PC-3 (cell line): ENCODE results near the gene UBA6. TPM values are rescaled to one million over a fixed set of nuclear protein-coding genes. Genes with fewer than 3 reads are reported as not detected.
A peak's percentile ranks its signal among the peaks of the same experiment; 100 is the strongest.

Source experiments
- ATAC-seq: fragments of 200-7000 bp; cut with Tn5 transposase; 2 replicates; pipeline ENCODE4 v1.9.1; 2020; ENCODE audit warnings: mild to moderate bottlenecking, moderate library complexity
- BruUV-seq: library from RNA; stranded (reverse); fragments of 400-500 nt; replicated peaks from 2 replicates; lab custom pipeline; 2021; lab: Mats Ljungman, UMichigan
- CTCF ChIA-PET: fragments of 300-600 bp; sonication (Branson Sonifier 250); formaldehyde crosslinking; loops from one replicate; lab custom pipeline; 2022; ENCODE audit warnings: antibody characterized with exemption; lab: Charles Lee
- POLR2A ChIA-PET: fragments of 300-600 bp; sonication (Branson Sonifier 250); formaldehyde crosslinking; loops from one replicate; lab custom pipeline; 2022; ENCODE audit warnings: antibody characterized with exemption; ENCODE audit not compliant: unreplicated experiment; lab: Charles Lee
- DNase-seq: peaks from one replicate; pipeline ENCODE4 v3.0.0-alpha.2; 2015
- H2AFZ ChIP-seq: fragments of 300-600 bp; sonication (generic); 2 replicates; pipeline ENCODE4 v1.6.0; 2016; ENCODE audit warnings: antibody characterized with exemption, low read length
- H3F3A ChIP-seq: fragments of 300-600 bp; sonication (generic); one replicate; pipeline ENCODE4 v1.6.0; 2017; ENCODE audit warnings: antibody characterized with exemption, low read length, control low read depth, mild to moderate bottlenecking; ENCODE audit not compliant: unreplicated experiment
- H3K27ac ChIP-seq: fragments of 300-600 bp; sonication (generic); 2 replicates; pipeline ENCODE4 v1.5.1; 2016; ENCODE audit warnings: mild to moderate bottlenecking, low read length
- H3K27me3 ChIP-seq: fragments of 300-600 bp; sonication (generic); 2 replicates; pipeline ENCODE4 v1.6.1; 2016; ENCODE audit warnings: low read length, mixed read lengths
- H3K36me3 ChIP-seq: fragments of 300-600 bp; sonication (generic); 2 replicates; pipeline ENCODE4 v1.6.1; 2016; ENCODE audit warnings: low read depth, mixed run types, low read length, mixed read lengths
- H3K4me1 ChIP-seq: fragments of 300-600 bp; sonication (generic); 2 replicates; pipeline ENCODE4 v1.5.1; 2016; ENCODE audit warnings: low read length; ENCODE audit not compliant: insufficient read depth
- H3K4me2 ChIP-seq: fragments of 300-600 bp; sonication (generic); 2 replicates; pipeline ENCODE4 v1.6.0; 2016; ENCODE audit warnings: low read length
- H3K4me3 ChIP-seq: fragments of 300-600 bp; sonication (generic); 2 replicates; pipeline ENCODE4 v1.5.1; 2016; ENCODE audit warnings: mild to moderate bottlenecking, low read length, mixed read lengths
- H3K79me2 ChIP-seq: fragments of 300-600 bp; sonication (generic); 2 replicates; pipeline ENCODE4 v1.6.1; 2017; ENCODE audit warnings: low read length, mixed read lengths
- H3K9ac ChIP-seq: fragments of 300-600 bp; sonication (generic); 2 replicates; pipeline ENCODE4 v1.6.0; 2016; ENCODE audit warnings: mild to moderate bottlenecking, low read length
- H3K9me2 ChIP-seq: fragments of 300-600 bp; sonication (generic); replicated peaks from 2 replicates; pipeline ENCODE4 v1.6.1; 2016; ENCODE audit warnings: mixed run types, low read length, mixed read lengths
- H3K9me3 ChIP-seq: fragments of 300-600 bp; sonication (generic); 2 replicates; pipeline ENCODE4 v1.6.1; 2016; ENCODE audit warnings: low read length, mixed read lengths
- H4K20me1 ChIP-seq: fragments of 300-600 bp; sonication (generic); 2 replicates; pipeline ENCODE4 v1.6.1; 2016; ENCODE audit warnings: low read length, mixed read lengths
- EZH2 ChIP-seq: fragments of 300-600 bp; sonication (generic); IDR thresholded peaks from one replicate; pipeline ENCODE4 v1.6.1; 2017; ENCODE audit warnings: antibody characterized with exemption, mild to moderate bottlenecking, low read length; ENCODE audit not compliant: unreplicated experiment
- EZH2phosphoT487 ChIP-seq: fragments of 300-600 bp; sonication (generic); IDR thresholded peaks from 2 replicates; pipeline ENCODE4 v1.6.1; 2018; ENCODE audit warnings: mild to moderate bottlenecking, antibody characterized with exemption, low read length, borderline replicate concordance
- intact Hi-C: fragments of 100-400 bp; cut with micrococcal nuclease; formaldehyde crosslinking; loops from 2 replicates; pipeline ENCODE4 v1.9.0; 2023
- total RNA-seq: library from RNA; depleted of rRNA; stranded (reverse); fragments of >200 nt; gene quantifications from 2 replicates; pipeline ENCODE4 v1.2.3, GENCODE V29; 2014
- TF ChIP-seq, protein P1 (sequence below): fragments of 300-600 bp; sonication (generic); conservative IDR thresholded peaks from 2 replicates; pipeline ENCODE4 v1.5.1; 2017; ENCODE audit warnings: antibody characterized with exemption, low read depth, mild to moderate bottlenecking, low read length

The UBA6 gene
- total RNA-seq, 1 experiment from 2014 or later, result 94.6 TPM

DNA sequence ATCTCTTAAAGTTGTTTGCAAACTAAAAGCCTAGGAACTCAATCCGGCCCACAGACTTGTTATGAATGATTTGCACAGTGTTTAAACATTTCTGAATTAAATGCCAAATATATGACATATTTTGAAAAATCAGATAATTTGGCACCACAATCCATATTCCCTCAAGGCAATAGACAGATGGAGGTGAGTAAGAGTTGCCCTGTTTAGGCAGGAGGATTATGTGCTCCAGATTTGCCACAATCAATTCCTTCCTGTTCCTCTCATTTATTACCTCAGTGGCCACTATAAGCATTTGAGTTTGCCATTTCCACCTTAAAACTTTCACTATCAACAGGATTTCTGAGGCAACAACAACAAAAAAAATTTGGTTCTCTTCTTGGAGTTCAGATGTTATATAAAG is 18.7 kb downstream of the UBA6 start:
- POLR2A ChIA-PET, result no interaction called here
- no peak for ATAC-seq
- H3K4me3 ChIP-seq, result no peak overlapping the region

DNA sequence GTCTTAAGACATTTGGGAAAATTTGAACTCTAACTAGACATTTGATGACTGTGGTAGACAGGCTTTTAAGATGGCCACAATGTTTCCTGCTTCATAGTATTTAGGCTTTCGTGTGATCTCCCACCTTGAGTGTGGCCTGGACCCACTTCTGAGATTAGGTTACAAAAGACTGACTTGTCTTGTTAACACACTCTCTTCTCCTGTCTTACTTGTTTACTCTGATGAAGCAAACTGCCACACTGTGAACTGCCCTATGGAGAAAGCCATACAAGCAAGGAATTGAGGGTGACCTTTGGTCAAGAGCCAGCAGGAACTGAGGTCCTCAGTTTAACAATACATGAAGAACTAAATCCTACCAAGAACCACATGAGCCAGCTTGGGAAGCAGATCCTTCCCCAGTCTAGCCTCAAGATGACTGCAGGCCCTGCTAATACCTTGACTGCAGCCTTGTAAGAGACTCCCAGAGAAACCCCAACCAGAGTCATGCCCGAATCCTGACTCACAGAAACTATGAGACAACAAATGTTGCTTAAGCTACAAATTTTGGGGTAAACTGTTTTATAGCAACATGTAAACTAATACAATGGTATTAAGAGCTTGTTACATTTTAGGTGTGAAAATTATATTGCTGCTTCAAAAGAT is 20.3 kb downstream of the UBA6 start:
- H3K4me2 ChIP-seq, result no peak overlapping the region
- no peaks in the 10 kb centered on the region for H3K9me3 ChIP-seq
- no TSS peak for BruUV-seq
- no peaks in the 10 kb centered on the region for H3K27me3 ChIP-seq
- CTCF ChIA-PET, result interaction anchor here (0.6 kb wide), 1 partner anchor 20 kb away, joined by 3 read pairs; no protein-coding TSS in a partner anchor
- no peaks in the 10 kb centered on the region; the same call in 1 of the 2 replicates for H4K20me1 ChIP-seq
- no peaks in the 10 kb centered on the region for H3K9me2 ChIP-seq
- no peak overlapping the region for H3K9ac ChIP-seq
- POLR2A ChIA-PET, result no interaction called here
- H2AFZ ChIP-seq, result no peak overlapping the region
- no peak overlapping the region for H3K4me3 ChIP-seq
- peak; percentile 25 for DNase-seq
- no peak for TF ChIP-seq EZH2phosphoT487
- TF ChIP-seq EZH2, result no peak
- TF ChIP-seq, protein P1, sequence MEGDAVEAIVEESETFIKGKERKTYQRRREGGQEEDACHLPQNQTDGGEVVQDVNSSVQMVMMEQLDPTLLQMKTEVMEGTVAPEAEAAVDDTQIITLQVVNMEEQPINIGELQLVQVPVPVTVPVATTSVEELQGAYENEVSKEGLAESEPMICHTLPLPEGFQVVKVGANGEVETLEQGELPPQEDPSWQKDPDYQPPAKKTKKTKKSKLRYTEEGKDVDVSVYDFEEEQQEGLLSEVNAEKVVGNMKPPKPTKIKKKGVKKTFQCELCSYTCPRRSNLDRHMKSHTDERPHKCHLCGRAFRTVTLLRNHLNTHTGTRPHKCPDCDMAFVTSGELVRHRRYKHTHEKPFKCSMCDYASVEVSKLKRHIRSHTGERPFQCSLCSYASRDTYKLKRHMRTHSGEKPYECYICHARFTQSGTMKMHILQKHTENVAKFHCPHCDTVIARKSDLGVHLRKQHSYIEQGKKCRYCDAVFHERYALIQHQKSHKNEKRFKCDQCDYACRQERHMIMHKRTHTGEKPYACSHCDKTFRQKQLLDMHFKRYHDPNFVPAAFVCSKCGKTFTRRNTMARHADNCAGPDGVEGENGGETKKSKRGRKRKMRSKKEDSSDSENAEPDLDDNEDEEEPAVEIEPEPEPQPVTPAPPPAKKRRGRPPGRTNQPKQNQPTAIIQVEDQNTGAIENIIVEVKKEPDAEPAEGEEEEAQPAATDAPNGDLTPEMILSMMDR, result no peak
- ATAC-seq, result no peak
- intact Hi-C loops, result no loop called here
- H3K4me1 ChIP-seq, result peaks cover 8% of the 10 kb centered on the region; the same call in 1 of the 2 replicates
- H3F3A ChIP-seq, result no peaks in the 10 kb centered on the region
- peaks cover 25% of the 10 kb centered on the region for H3K79me2 ChIP-seq
- H3K36me3 ChIP-seq, result peaks cover 49% of the 10 kb centered on the region
- no peak overlapping the region for H3K27ac ChIP-seq

More for the DNA sequence above, 18.7 kb downstream of the UBA6 start:
- H3K79me2 ChIP-seq, result peaks cover 36% of the 10 kb centered on the region
- H3K36me3 ChIP-seq, result peaks cover 45% of the 10 kb centered on the region
- no TSS peak for BruUV-seq
- no peak overlapping the region for H3K4me2 ChIP-seq
- no peak for TF ChIP-seq EZH2phosphoT487
- TF ChIP-seq, protein P1, result no peak
- no peak for TF ChIP-seq EZH2
- intact Hi-C loops, result no loop called here
- no peak overlapping the region for H3K9ac ChIP-seq
- H3K9me3 ChIP-seq, result no peaks in the 10 kb centered on the region
- H3K27ac ChIP-seq, result no peak overlapping the region
- no peaks in the 10 kb centered on the region for H3K9me2 ChIP-seq
- peaks cover 15% of the 10 kb centered on the region; the same call in 1 of the 2 replicates for H3K4me1 ChIP-seq
- H3K27me3 ChIP-seq, result no peaks in the 10 kb centered on the region
- DNase-seq, result no peak
- H3F3A ChIP-seq, result no peaks in the 10 kb centered on the region
- H4K20me1 ChIP-seq, result no peaks in the 10 kb centered on the region; the same call in 1 of the 2 replicates
- H2AFZ ChIP-seq, result no peak overlapping the region
- CTCF ChIA-PET, result no interaction called here

DNA sequence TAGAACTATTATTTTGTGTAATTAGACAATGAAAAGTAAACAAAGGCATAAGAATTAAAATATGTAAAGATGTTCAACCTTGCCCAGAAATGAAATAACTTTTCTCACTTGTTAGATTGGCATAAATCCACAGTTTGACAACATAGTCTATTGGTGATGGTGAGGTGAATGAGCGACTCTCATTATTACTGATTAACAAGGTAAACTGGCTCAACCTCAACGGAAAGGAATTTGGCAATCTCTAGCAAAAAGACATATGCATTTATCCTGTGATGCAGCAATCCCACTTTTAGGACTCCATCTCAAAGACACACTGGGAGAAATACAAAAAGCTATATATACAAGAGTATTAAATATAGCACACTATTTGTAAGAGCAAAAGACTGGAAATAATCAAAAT is 22.3 kb downstream of the UBA6 start:
- POLR2A ChIA-PET, result no interaction called here
- Histone ChIP-seq H3K4me2 (no peak overlapping the region), H2AFZ (no peak overlapping the region), H3K9ac (no peak overlapping the region), H3K9me3 (no peaks in the 10 kb centered on the region), H3K4me1 (no peaks in the 10 kb centered on the region), H3F3A (no peaks in the 10 kb centered on the region), H3K27me3 (no peaks in the 10 kb centered on the region), H3K27ac (no peak overlapping the region), H3K9me2 (no peaks in the 10 kb centered on the region), H3K4me3 (no peak overlapping the region), H4K20me1 (no peaks in the 10 kb centered on the region), H3K79me2 (0 out of 2 replicates have a peak, but pooled peaks cover 5% of the 10 kb centered on the region), H3K36me3 (peaks cover 60% of the 10 kb centered on the region)
- CTCF ChIA-PET, result no interaction called here
- no peak for ATAC-seq
- intact Hi-C loops, result no loop called here
- BruUV-seq, result no TSS peak
- TF ChIP-seq, protein P1, result no peak
- no peak for TF ChIP-seq EZH2phosphoT487
- DNase-seq, result no peak
